Right cardiac atrium (tissue), 5 donors: ENCODE results near the gene GOLGA7B. TPM values are rescaled to one million over a fixed set of nuclear protein-coding genes. Genes with fewer than 3 reads are reported as not detected.
A peak's percentile ranks its signal among the peaks of the same experiment; 100 is the strongest.

ENCODE experiments used
- ATAC-seq, 2 donors: fragments of 200-7000 bp; cut with Tn5 transposase; one replicate each; pipeline versions ENCODE4 v1.8.0 to v1.9.1; 2020; ENCODE audit warnings: moderate library complexity in 2 of 2, mild to moderate bottlenecking in 1 of 2
- DNase-seq, 3 donors: peaks; one replicate each; pipeline ENCODE4 v3.0.0-alpha.2; 2020
- H3K27ac ChIP-seq: one replicate; pipeline ENCODE4 v1.5.1; 2013; ENCODE audit warnings: mild to moderate bottlenecking, low read length, control low read depth, moderate library complexity
- H3K27me3 ChIP-seq: one replicate; pipeline ENCODE4 v1.6.1; 2013; ENCODE audit not compliant: control insufficient read depth, insufficient read depth
- H3K4me1 ChIP-seq: one replicate; pipeline ENCODE4 v1.6.1; 2013; ENCODE audit warnings: low read length; ENCODE audit not compliant: control insufficient read depth, insufficient read depth
- H3K4me3 ChIP-seq: one replicate; pipeline ENCODE4 v1.5.1; 2013; ENCODE audit warnings: low read length, control low read depth
- H3K9me3 ChIP-seq: one replicate; pipeline ENCODE4 v1.6.1; 2013; ENCODE audit warnings: low read length; ENCODE audit not compliant: control insufficient read depth
- WGBS: extraction: QIAGEN DNeasy Blood & Tissue Kit; methylation state at CpG from one replicate; pipeline ENCODE4 v1.1.7; 2013; 5-methylcytosine and 5-hydroxymethylcytosine counted together
- intact Hi-C, 4 donors: fragments of 100-400 bp; cut with DNase I; formaldehyde crosslinking; loops; one replicate each; pipeline versions ENCODE4 v1.11.0 to v1.14.0; 2022 to 2023
- long read RNA-seq, 4 donors: library from polyadenylated mRNA; unstranded; transcript quantifications; one replicate each; pipeline ENCODE4 v2.0.0, GENCODE V29; 2020 to 2021
- polyA plus RNA-seq: library from polyadenylated mRNA; stranded (reverse); fragments of 200-250 nt; gene quantifications from one replicate; pipeline ENCODE4 v1.2.3, GENCODE V29; 2013
- total RNA-seq, 4 donors: library from RNA; stranded (reverse); fragmentation: NEBNext Ultra II Directional; extraction: Animal tissue kit (Norgen Biotek cat#: 25700); gene quantifications; one replicate each; pipeline ENCODE4 v1.2.1, GENCODE V29; 2021
- donor health status: healthy with polysubstance abuse.
- donor health status: DM: no; HTN: yes; CAD: no.
- donor health status: DM: no; HTN: no; CAD: no.
- donor health status: DM: no; HTN: yes; CAD: no; lungs with severe emphysema.
- donor health status: DM: yes; HTN: yes; CAD: no.

Gene GOLGA7B
- total RNA-seq (10 to 100 TPM in 1 of 4 donors, 1 to 10 TPM in 3; 4.1 to 11.7 (median 7.0) TPM), polyA plus RNA-seq (5.3 TPM)
- long read RNA-seq, donor 1, full-length matches to known transcripts, result 5 of 45 reads
- long read RNA-seq, donor 1, partial matches to known transcripts, result 13 of 45 reads
- long read RNA-seq, donor 1, other reads (novel, unspliced or antisense), result 27 of 45 reads
- long read RNA-seq, donor 2, full-length matches to known transcripts, result 2 of 27 reads
- long read RNA-seq, donor 2, partial matches to known transcripts, result 8 of 27 reads
- long read RNA-seq, donor 2, other reads (novel, unspliced or antisense), result 17 of 27 reads
- long read RNA-seq, donor 3, full-length matches to known transcripts, result 5 of 16 reads
- long read RNA-seq, donor 3, partial matches to known transcripts, result 0 of 16 reads
- long read RNA-seq, donor 3, other reads (novel, unspliced or antisense), result 11 of 16 reads
- long read RNA-seq, donor 4, full-length matches to known transcripts, result 1 of 47 reads
- long read RNA-seq, donor 4, partial matches to known transcripts, result 10 of 47 reads
- long read RNA-seq, donor 4, other reads (novel, unspliced or antisense), result 36 of 47 reads

DNA sequence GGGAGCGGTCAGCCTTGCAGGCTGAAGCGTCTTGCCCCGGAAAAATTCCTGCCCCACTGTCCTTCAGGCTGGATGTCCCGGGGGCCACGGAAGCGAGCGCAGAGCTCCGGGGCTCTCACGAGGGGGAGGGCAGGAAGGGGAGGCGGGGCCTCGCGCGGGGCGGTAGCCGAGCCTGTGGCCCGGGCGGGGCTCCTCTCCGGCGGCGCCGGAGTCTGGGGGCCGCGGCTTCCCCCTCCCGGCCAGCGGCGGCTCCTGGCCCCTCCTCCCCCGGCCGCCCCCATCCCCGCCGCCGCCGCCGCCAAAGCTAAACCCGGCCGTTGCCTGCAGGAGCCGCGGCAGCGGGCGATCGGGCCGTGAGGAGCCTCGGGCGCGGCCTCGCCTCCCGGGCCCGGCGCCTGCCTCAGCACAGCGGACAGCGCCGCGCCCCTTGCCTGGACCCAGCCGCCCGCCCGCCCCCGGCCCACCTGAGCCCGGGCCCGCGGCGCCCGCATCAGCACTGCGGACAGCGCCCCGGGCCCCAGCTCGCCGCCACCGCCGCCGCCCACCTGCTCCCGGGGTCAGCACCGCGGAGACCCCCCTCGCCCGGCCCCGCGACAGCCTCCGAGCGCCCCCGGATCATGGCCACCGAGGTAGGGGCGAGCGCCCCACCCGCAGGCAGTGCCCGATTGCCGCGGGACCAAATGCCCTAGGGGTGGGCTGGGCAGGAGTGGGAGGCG is at the start of gene GOLGA7B:
TSS of gene GOLGA7B (plus strand) at position 157 of the 716 bp plus-strand sequence. CDS start at position 618, 461 bp downstream.
- 1% methylated on average over 87 of the region's 87 CpGs for WGBS
- Histone ChIP-seq H3K27ac (no peak within 1 kb of the TSS), H3K27me3 (no peaks in the 10 kb centered on the region), H3K4me3 (peak within 1 kb of the TSS; percentile 58), H3K4me1 (peaks cover 3% of the 10 kb centered on the region), H3K9me3 (no peaks in the 10 kb centered on the region)
- intact Hi-C loops, result no loop called here
- DNase-seq (peak; percentile 39 to 75 (median 70)), ATAC-seq (peak; percentile 82)

DNA sequence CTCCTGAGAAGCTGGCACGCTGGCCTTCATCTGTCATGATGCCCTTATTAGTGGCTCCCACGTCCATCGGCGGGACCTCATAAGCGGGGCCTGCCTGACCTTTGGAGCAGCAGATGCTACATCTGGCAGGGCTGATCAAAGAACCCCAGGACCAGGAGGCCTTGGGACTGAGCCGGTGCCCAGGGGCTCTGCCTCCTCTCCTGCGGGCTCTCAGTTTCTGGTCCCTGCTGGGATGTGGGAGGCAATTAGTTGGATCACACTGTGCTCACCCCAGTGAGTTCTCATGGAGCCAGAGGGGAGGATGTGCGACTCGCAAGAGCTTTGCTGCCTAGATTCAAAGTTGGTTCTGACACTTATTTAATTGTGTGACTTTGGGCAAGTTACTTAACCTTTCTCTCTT is 49.2 kb upstream of the GOLGA7B start:
- no peak for ATAC-seq
- H3K9me3 ChIP-seq, result no peaks in the 10 kb centered on the region
- intact Hi-C loops, result no loop called here
- no peak for DNase-seq
- H3K27ac ChIP-seq, result no peak overlapping the region
- WGBS, result 78% methylated on average over 9 of the region's 9 CpGs
- H3K4me3 ChIP-seq, result no peak overlapping the region
- H3K4me1 ChIP-seq, result no peaks in the 10 kb centered on the region
- H3K27me3 ChIP-seq, result no peaks in the 10 kb centered on the region

- no peak for DNase-seq
- Histone ChIP-seq H3K27ac (no peak overlapping the region), H3K4me3 (no peak overlapping the region), H3K27me3 (no peaks in the 10 kb centered on the region), H3K4me1 (no peaks in the 10 kb centered on the region), H3K9me3 (no peaks in the 10 kb centered on the region)
- intact Hi-C loops, result no loop called here
- 61% methylated on average over 5 of the region's 5 CpGs for WGBS
- peak in 1 of 2 donors; percentile 34 for ATAC-seq
Measured at GRCh38 chr10:97801422-97801821, 48.2 kb upstream of the GOLGA7B start.

GRCh38 chr10:97805096-97805884 is 44.4 kb upstream of the GOLGA7B start:
- ATAC-seq, result no peak
- no peaks in the 10 kb centered on the region for H3K27me3 ChIP-seq
- H3K9me3 ChIP-seq, result no peaks in the 10 kb centered on the region
- WGBS, result 67% methylated on average over 12 of the region's 12 CpGs
- H3K4me1 ChIP-seq, result no peaks in the 10 kb centered on the region
- H3K4me3 ChIP-seq, result no peak overlapping the region
- no peak for DNase-seq
- intact Hi-C loops, result no loop called here
- no peak overlapping the region for H3K27ac ChIP-seq

DNA sequence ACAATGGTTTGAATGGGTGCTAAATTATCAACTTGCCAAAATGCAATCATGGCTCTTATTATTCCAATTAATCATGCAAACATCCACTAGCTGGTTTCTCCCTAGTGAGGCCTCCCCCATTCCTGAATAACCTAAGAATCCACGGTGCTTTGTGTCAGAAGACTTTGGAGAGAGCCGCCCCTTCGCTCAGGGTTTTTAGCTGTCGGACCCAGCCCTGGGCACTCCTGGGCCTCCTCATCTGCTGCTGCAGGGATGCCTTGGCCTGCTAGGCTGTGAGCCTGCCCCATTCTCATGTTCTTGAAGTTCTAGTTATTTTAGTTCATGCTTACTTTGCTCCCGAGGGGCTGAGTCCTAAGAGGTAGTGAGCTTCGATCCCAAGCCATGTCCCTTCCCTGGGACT is 43.7 kb upstream of the GOLGA7B start:
- H3K4me3 ChIP-seq, result no peak overlapping the region
- no peaks in the 10 kb centered on the region for H3K4me1 ChIP-seq
- intact Hi-C loops, result no loop called here
- H3K27ac ChIP-seq, result no peak overlapping the region
- no peak for ATAC-seq
- no peaks in the 10 kb centered on the region for H3K27me3 ChIP-seq
- WGBS, result 77% methylated on average over 6 of the region's 6 CpGs
- no peaks in the 10 kb centered on the region for H3K9me3 ChIP-seq
- DNase-seq, result no peak

GRCh38 chr10:97810446-97810845 is 39.2 kb upstream of the GOLGA7B start:
- intact Hi-C loops, result no loop called here
- no peaks in the 10 kb centered on the region for H3K9me3 ChIP-seq
- WGBS, result 78% methylated on average over 7 of the region's 7 CpGs
- H3K4me3 ChIP-seq, result no peak overlapping the region
- ATAC-seq (no peak), DNase-seq (no peak)
- H3K27me3 ChIP-seq, result no peaks in the 10 kb centered on the region
- no peaks in the 10 kb centered on the region for H3K4me1 ChIP-seq
- no peak overlapping the region for H3K27ac ChIP-seq

DNA sequence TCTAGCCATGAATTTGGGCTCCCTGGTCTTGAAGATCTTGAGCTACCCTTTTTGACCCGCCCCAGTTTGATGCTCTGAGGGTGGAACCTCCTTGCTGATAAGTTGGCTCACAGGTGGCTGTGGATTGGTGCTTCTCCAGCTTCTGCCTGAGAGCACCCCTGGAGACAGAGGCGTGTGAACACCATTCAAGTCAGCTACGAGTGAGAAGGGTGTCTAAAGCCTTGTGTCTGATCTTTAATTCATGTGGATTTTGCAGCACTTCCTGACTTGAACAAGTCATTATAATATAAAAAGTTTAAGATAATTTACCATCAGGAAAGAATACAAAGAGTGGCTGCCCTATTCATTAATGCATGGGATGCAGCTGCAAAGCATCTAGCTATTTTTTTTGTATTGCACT is 37.7 kb upstream of the GOLGA7B start:
- Histone ChIP-seq H3K27ac (no peak overlapping the region), H3K4me1 (no peaks in the 10 kb centered on the region), H3K27me3 (no peaks in the 10 kb centered on the region), H3K9me3 (no peaks in the 10 kb centered on the region), H3K4me3 (no peak overlapping the region)
- ATAC-seq (no peak), DNase-seq (no peak)
- intact Hi-C loops, result no loop called here
- 59% methylated on average over 3 of the region's 3 CpGs for whole genome bisulfite sequencing

DNA sequence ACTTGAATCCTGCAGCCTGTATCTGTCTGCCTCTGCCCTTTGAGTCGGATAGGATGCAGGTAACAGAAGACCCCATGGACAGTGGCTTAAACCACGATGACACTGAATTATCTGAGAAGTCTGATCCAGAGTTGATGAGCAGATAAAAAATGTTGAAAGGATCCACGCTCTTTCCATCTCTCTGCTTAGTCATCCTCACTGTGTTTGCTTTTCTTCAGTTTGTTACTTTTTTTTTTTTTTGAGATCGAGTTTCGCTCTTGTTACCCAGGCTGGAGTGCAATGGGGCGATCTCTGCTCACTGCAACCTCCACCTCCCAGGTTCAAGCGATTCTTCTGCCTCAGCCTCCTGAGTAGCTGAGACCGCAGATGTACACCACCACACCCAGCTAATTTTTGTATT is 36.9 kb upstream of the GOLGA7B start:
- DNase-seq (no peak), ATAC-seq (no peak)
- WGBS, result 82% methylated on average over 8 of the region's 8 CpGs
- no peaks in the 10 kb centered on the region for H3K9me3 ChIP-seq
- intact Hi-C loops, result no loop called here
- no peak overlapping the region for H3K27ac ChIP-seq
- H3K27me3 ChIP-seq, result no peaks in the 10 kb centered on the region
- H3K4me3 ChIP-seq, result no peak overlapping the region
- no peaks in the 10 kb centered on the region for H3K4me1 ChIP-seq

GRCh38 chr10:97813311-97813710 is 36.3 kb upstream of the GOLGA7B start:
- no peak overlapping the region for H3K27ac ChIP-seq
- H3K4me1 ChIP-seq, result no peaks in the 10 kb centered on the region
- no peak for DNase-seq
- no peaks in the 10 kb centered on the region for H3K9me3 ChIP-seq
- H3K4me3 ChIP-seq, result no peak overlapping the region
- no peaks in the 10 kb centered on the region for H3K27me3 ChIP-seq
- intact Hi-C loops, result no loop called here
- ATAC-seq, result no peak
- 53% methylated on average over 3 of the region's 3 CpGs for WGBS

GRCh38 chr10:97814996-97815395 is 34.6 kb upstream of the GOLGA7B start:
- H3K4me3 ChIP-seq, result no peak overlapping the region
- H3K4me1 ChIP-seq, result no peaks in the 10 kb centered on the region
- DNase-seq, result no peak
- no peaks in the 10 kb centered on the region for H3K9me3 ChIP-seq
- H3K27ac ChIP-seq, result no peak overlapping the region
- intact Hi-C loops, result no loop called here
- WGBS, result 87% methylated on average over 5 of the region's 5 CpGs
- no peak for ATAC-seq
- H3K27me3 ChIP-seq, result no peaks in the 10 kb centered on the region
